IMR-90 (cell line): Measurements from ENCODE around the gene C13orf46. TPM values are rescaled to one million over a fixed set of nuclear protein-coding genes. Genes with fewer than 3 reads are reported as not detected.
A peak's percentile ranks its signal among the peaks of the same experiment; 100 is the strongest.

ENCODE experiments used
- ATAC-seq: fragments of 200-7000 bp; cut with Tn5 transposase; 2 replicates; pipeline ENCODE4 v1.9.1; 2020; ENCODE audit warnings: low read depth, mild to moderate bottlenecking, moderate library complexity
- BruUV-seq: library from RNA; stranded (reverse); fragments of 400-500 nt; replicated peaks from 2 replicates; lab custom pipeline; 2021; lab: Mats Ljungman, UMichigan
- CTCF ChIA-PET: fragments of 300-600 bp; formaldehyde crosslinking; extraction: SDS; loops from one replicate; lab custom pipeline; 2021; ENCODE audit warnings: antibody characterized with exemption; lab: Yijun Ruan, JAX
- POLR2A ChIA-PET: fragments of 300-600 bp; sonication (Branson Sonifier 250); formaldehyde crosslinking; loops from one replicate; lab custom pipeline; 2022; ENCODE audit warnings: antibody characterized with exemption; ENCODE audit not compliant: unreplicated experiment; lab: Charles Lee
- DNase-seq: peaks from one replicate; pipeline ENCODE4 v3.0.0; 2013
- H2AFZ ChIP-seq: replicated peaks from 2 replicates; pipeline ENCODE3; 2013; ENCODE audit warnings: low read length, mild to moderate bottlenecking; ENCODE audit not compliant: poor library complexity
- H2AK5ac ChIP-seq: 2 replicates; pipeline ENCODE4 v1.6.1; 2013; ENCODE audit warnings: low read depth, low read length, inconsistent platforms
- H2AK9ac ChIP-seq: replicated peaks from 2 replicates; pipeline ENCODE3; 2013; ENCODE audit warnings: mild to moderate bottlenecking, low read depth, low read length, moderate library complexity; ENCODE audit not compliant: poor library complexity
- H2BK120ac ChIP-seq: 2 replicates; pipeline ENCODE4 v1.6.1; 2013; ENCODE audit warnings: low read depth, low read length, inconsistent platforms
- H2BK15ac ChIP-seq: 3 replicates; pipeline ENCODE4 v1.6.1; 2013; ENCODE audit warnings: low read depth, low read length, inconsistent platforms
- H2BK20ac ChIP-seq: 2 replicates; pipeline ENCODE4 v1.6.1; 2013; ENCODE audit warnings: low read depth, mild to moderate bottlenecking, inconsistent platforms, low read length, moderate library complexity
- H2BK5ac ChIP-seq: 2 replicates; pipeline ENCODE4 v1.6.1; 2013; ENCODE audit warnings: mild to moderate bottlenecking, low read depth, low read length, inconsistent platforms; ENCODE audit not compliant: poor library complexity, severe bottlenecking
- H3K14ac ChIP-seq: replicated peaks from 2 replicates; pipeline ENCODE4 v1.6.1; 2013; ENCODE audit warnings: low read depth, low read length, inconsistent platforms
- H3K18ac ChIP-seq: 2 replicates; pipeline ENCODE4 v1.6.1; 2013; ENCODE audit warnings: low read depth, low read length, control low read depth
- H3K23ac ChIP-seq: 2 replicates; pipeline ENCODE4 v1.6.1; 2013; ENCODE audit warnings: low read depth, low read length, inconsistent platforms
- H3K27ac ChIP-seq: 2 replicates; pipeline ENCODE4 v1.5.1; 2013; ENCODE audit warnings: mild to moderate bottlenecking, control low read depth, low read length; ENCODE audit not compliant: insufficient read depth
- H3K27me3 ChIP-seq: 2 replicates; pipeline ENCODE4 v1.6.1; 2013; ENCODE audit warnings: low read length; ENCODE audit not compliant: control insufficient read depth, insufficient read depth
- H3K36me3 ChIP-seq: 2 replicates; pipeline ENCODE4 v1.6.1; 2013; ENCODE audit warnings: low read length, mixed read lengths; ENCODE audit not compliant: control insufficient read depth, insufficient read depth
- H3K4ac ChIP-seq: 2 replicates; pipeline ENCODE4 v1.6.1; 2013; ENCODE audit warnings: low read depth, low read length, inconsistent platforms
- H3K4me1 ChIP-seq: 2 replicates; pipeline ENCODE4 v1.6.1; 2013; ENCODE audit warnings: low read length, mixed read lengths; ENCODE audit not compliant: control insufficient read depth, insufficient read depth
- H3K4me2 ChIP-seq: 2 replicates; pipeline ENCODE4 v1.6.1; 2013; ENCODE audit warnings: low read depth, mild to moderate bottlenecking, control low read depth, low read length, moderate library complexity
- H3K4me3 ChIP-seq: 2 replicates; pipeline ENCODE4 v1.5.1; 2013; ENCODE audit warnings: low read depth, mild to moderate bottlenecking, control low read depth, low read length, moderate library complexity; ENCODE audit not compliant: insufficient read depth
- H3K56ac ChIP-seq: 2 replicates; pipeline ENCODE4 v1.6.1; 2013; ENCODE audit warnings: low read length, inconsistent platforms; ENCODE audit not compliant: insufficient read depth; ENCODE audit errors: extremely low read depth
- H3K79me1 ChIP-seq, 2 experiments: 2 replicates each; pipeline ENCODE4 v1.6.1; 2013; ENCODE audit warnings: low read length in 2 of 2, inconsistent platforms in 1 of 2, low read depth in 1 of 2
- H3K9ac ChIP-seq: 2 replicates; pipeline ENCODE4 v1.6.1; 2013; ENCODE audit warnings: low read depth, low read length, control low read depth
- H3K9me1 ChIP-seq: 2 replicates; pipeline ENCODE4 v1.6.1; 2013; ENCODE audit warnings: low read length, inconsistent platforms; ENCODE audit not compliant: insufficient read depth
- H3K9me3 ChIP-seq: 2 replicates; pipeline ENCODE4 v1.6.1; 2013; ENCODE audit warnings: low read length; ENCODE audit not compliant: control insufficient read depth, insufficient read depth
- H4K20me1 ChIP-seq: 2 replicates; pipeline ENCODE4 v1.6.1; 2013; ENCODE audit warnings: low read length, inconsistent platforms; ENCODE audit not compliant: insufficient read depth
- H4K5ac ChIP-seq: 2 replicates; pipeline ENCODE4 v1.6.1; 2013; ENCODE audit warnings: mild to moderate bottlenecking, low read depth, low read length, control low read depth
- H4K8ac ChIP-seq, 2 experiments: 2 replicates each; pipeline ENCODE4 v1.6.1; 2013; ENCODE audit warnings: low read depth in 2 of 2, low read length in 2 of 2, control low read depth in 1 of 2, inconsistent platforms in 1 of 2
- H4K91ac ChIP-seq: 2 replicates; pipeline ENCODE4 v1.6.1; 2013; ENCODE audit warnings: low read depth, low read length, inconsistent platforms; ENCODE audit not compliant: insufficient read depth
- BHLHE40 ChIP-seq: fragments of 150-350 bp; IDR thresholded peaks from 2 replicates; pipeline ENCODE4 v1.6.1; 2016; ENCODE audit warnings: mild to moderate bottlenecking, low read depth, low read length
- CEBPB ChIP-seq: IDR thresholded peaks from 2 replicates; pipeline ENCODE4 v1.6.1; 2012; ENCODE audit warnings: low read depth, low read length, improper control_type of control experiment
- CHD1 ChIP-seq: IDR thresholded peaks from 2 replicates; pipeline ENCODE4 v1.6.1; 2012; ENCODE audit warnings: low read depth, low read length, improper control_type of control experiment
- FOS ChIP-seq: fragments of 150-350 bp; IDR thresholded peaks from 2 replicates; pipeline ENCODE4 v1.6.1; 2016; ENCODE audit warnings: low read depth, low read length
- MAFK ChIP-seq: IDR thresholded peaks from 2 replicates; pipeline ENCODE4 v1.6.1; 2012; ENCODE audit warnings: low read depth, low read length, improper control_type of control experiment
- MAZ ChIP-seq: IDR thresholded peaks from 2 replicates; pipeline ENCODE4 v1.6.1; 2012; ENCODE audit warnings: low read depth, mild to moderate bottlenecking, low read length, improper control_type of control experiment, moderate library complexity, borderline replicate concordance
- MXI1 ChIP-seq: IDR thresholded peaks from 2 replicates; pipeline ENCODE4 v1.6.1; 2012; ENCODE audit warnings: low read depth, mild to moderate bottlenecking, low read length, moderate library complexity, borderline replicate concordance
- NFE2L2 ChIP-seq: fragments of 150-350 bp; IDR thresholded peaks from 2 replicates; pipeline ENCODE4 v1.6.1; 2016; ENCODE audit warnings: low read depth, mild to moderate bottlenecking, low read length
- POLR2A ChIP-seq: IDR thresholded peaks from 2 replicates; pipeline ENCODE4 v1.6.1; 2012; ENCODE audit warnings: mild to moderate bottlenecking, low read depth, low read length
- RAD21 ChIP-seq: IDR thresholded peaks from 2 replicates; pipeline ENCODE4 v1.6.1; 2012; ENCODE audit warnings: low read length, improper control_type of control experiment
- RCOR1 ChIP-seq: IDR thresholded peaks from 2 replicates; pipeline ENCODE4 v1.6.1; 2012; ENCODE audit warnings: mild to moderate bottlenecking, low read length, improper control_type of control experiment; ENCODE audit not compliant: insufficient replicate concordance
- RFX5 ChIP-seq: IDR thresholded peaks from 2 replicates; pipeline ENCODE4 v1.8.0; 2012; ENCODE audit warnings: low read depth, mild to moderate bottlenecking, low read length, moderate library complexity
- SMC3 ChIP-seq: fragments of 150-350 bp; IDR thresholded peaks from 2 replicates; pipeline ENCODE4 v1.6.1; 2016; ENCODE audit warnings: low read depth, mild to moderate bottlenecking, antibody characterized with exemption, low read length, moderate library complexity
- WGBS, 2 experiments: methylation state at CpG; one replicate each; pipeline versions ENCODE4 v1.1.5 to v1.1.7; 2013; ENCODE audit warnings: missing lambda C conversion rate in 2 of 2; ENCODE audit not compliant: insufficient read length in 1 of 2; ENCODE audit errors: extremely low coverage in 2 of 2; 5-methylcytosine and 5-hydroxymethylcytosine counted together
- dilution Hi-C: fragments of 300-500 bp; cut with HindIII; formaldehyde crosslinking; loops from one replicate; pipeline ENCODE4 v1.14.3; 2018; ENCODE audit warnings: low sequenced_read_pairs; ENCODE audit not compliant: unreplicated experiment
- in situ Hi-C: fragments of 300-500 bp; cut with MboI; formaldehyde crosslinking; loops from 3 replicates; pipeline ENCODE4 v1.14.3; 2019; ENCODE audit warnings: low sequenced_read_pairs, inconsistent platforms, mixed read lengths
- intact Hi-C: fragments of 100-400 bp; cut with micrococcal nuclease; formaldehyde crosslinking; loops from 2 replicates; pipeline ENCODE4 v1.10.0; 2022
- polyA plus RNA-seq, 3 experiments: library from polyadenylated mRNA; depleted of rRNA; stranded (reverse); fragments of >200 nt; gene quantifications; 2 replicates each; pipeline ENCODE4 v1.2.3, GENCODE V29; 2012; ENCODE audit warnings: low replicate concordance in 1 of 3
- total RNA-seq: library from RNA; depleted of rRNA; stranded (reverse); fragments of >200 nt; gene quantifications from 2 replicates; pipeline ENCODE4 v1.2.3, GENCODE V29; 2012
- TF ChIP-seq, protein P1 (sequence below): conservative IDR thresholded peaks from 2 replicates; pipeline ENCODE4 v1.5.1; 2012; ENCODE audit warnings: mild to moderate bottlenecking, low read depth, low read length, improper control_type of control experiment
- TF ChIP-seq, protein P2 (sequence below): fragments of 150-350 bp; IDR thresholded peaks from 2 replicates; pipeline ENCODE4 v1.6.1; 2016; ENCODE audit warnings: low read depth, mild to moderate bottlenecking, low read length, moderate library complexity, borderline replicate concordance
- TF ChIP-seq, protein P3 (sequence below): fragments of 150-350 bp; IDR thresholded peaks from 2 replicates; pipeline ENCODE4 v1.6.1; 2017; ENCODE audit warnings: mild to moderate bottlenecking, antibody characterized with exemption, low read length, low read depth

The C13orf46 gene
- total and polyA plus RNA-seq, 2 of the 4 experiments (the other 2 are of a cell fraction) = under 0.01 to 2.1 TPM

GRCh38 chr13:113989585-113990300 is 15.9 kb upstream of the C13orf46 start:
- H3K27ac ChIP-seq = no peak overlapping the region
- dilution Hi-C loops (no loop called here), in situ Hi-C loops (no loop called here), intact Hi-C loops (no loop called here)
- BruUV-seq = no TSS peak
- H4K5ac ChIP-seq = no peak overlapping the region
- H3K56ac ChIP-seq = no peak overlapping the region
- no peak overlapping the region for H4K91ac ChIP-seq
- H3K27me3 ChIP-seq = no peaks in the 10 kb centered on the region
- H2BK20ac ChIP-seq = no peak overlapping the region
- H3K9me3 ChIP-seq = no peaks in the 10 kb centered on the region
- H3K79me1 ChIP-seq = peaks cover 25 to 38% of the 10 kb centered on the region in 2 experiments
- no peak overlapping the region for H2BK15ac ChIP-seq
- no peak overlapping the region for H3K14ac ChIP-seq
- no peak overlapping the region for H2AK5ac ChIP-seq
- TF ChIP-seq RFX5 = no peak
- TF ChIP-seq SMC3 = no peak
- TF ChIP-seq, protein P1, sequence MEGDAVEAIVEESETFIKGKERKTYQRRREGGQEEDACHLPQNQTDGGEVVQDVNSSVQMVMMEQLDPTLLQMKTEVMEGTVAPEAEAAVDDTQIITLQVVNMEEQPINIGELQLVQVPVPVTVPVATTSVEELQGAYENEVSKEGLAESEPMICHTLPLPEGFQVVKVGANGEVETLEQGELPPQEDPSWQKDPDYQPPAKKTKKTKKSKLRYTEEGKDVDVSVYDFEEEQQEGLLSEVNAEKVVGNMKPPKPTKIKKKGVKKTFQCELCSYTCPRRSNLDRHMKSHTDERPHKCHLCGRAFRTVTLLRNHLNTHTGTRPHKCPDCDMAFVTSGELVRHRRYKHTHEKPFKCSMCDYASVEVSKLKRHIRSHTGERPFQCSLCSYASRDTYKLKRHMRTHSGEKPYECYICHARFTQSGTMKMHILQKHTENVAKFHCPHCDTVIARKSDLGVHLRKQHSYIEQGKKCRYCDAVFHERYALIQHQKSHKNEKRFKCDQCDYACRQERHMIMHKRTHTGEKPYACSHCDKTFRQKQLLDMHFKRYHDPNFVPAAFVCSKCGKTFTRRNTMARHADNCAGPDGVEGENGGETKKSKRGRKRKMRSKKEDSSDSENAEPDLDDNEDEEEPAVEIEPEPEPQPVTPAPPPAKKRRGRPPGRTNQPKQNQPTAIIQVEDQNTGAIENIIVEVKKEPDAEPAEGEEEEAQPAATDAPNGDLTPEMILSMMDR = no peak
- TF ChIP-seq MXI1 = no peak
- TF ChIP-seq MAZ = no peak
- TF ChIP-seq, protein P2, sequence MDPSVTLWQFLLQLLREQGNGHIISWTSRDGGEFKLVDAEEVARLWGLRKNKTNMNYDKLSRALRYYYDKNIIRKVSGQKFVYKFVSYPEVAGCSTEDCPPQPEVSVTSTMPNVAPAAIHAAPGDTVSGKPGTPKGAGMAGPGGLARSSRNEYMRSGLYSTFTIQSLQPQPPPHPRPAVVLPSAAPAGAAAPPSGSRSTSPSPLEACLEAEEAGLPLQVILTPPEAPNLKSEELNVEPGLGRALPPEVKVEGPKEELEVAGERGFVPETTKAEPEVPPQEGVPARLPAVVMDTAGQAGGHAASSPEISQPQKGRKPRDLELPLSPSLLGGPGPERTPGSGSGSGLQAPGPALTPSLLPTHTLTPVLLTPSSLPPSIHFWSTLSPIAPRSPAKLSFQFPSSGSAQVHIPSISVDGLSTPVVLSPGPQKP = no peak
- TF ChIP-seq RAD21 = no peak
- TF ChIP-seq CEBPB = no peak
- TF ChIP-seq RCOR1 = no peak
- TF ChIP-seq NFE2L2 = no peak
- no peak for TF ChIP-seq MAFK
- TF ChIP-seq, protein P3, sequence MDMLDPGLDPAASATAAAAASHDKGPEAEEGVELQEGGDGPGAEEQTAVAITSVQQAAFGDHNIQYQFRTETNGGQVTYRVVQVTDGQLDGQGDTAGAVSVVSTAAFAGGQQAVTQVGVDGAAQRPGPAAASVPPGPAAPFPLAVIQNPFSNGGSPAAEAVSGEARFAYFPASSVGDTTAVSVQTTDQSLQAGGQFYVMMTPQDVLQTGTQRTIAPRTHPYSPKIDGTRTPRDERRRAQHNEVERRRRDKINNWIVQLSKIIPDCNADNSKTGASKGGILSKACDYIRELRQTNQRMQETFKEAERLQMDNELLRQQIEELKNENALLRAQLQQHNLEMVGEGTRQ = no peak
- TF ChIP-seq POLR2A = no peak
- no peak for TF ChIP-seq BHLHE40
- no peak for TF ChIP-seq FOS
- TF ChIP-seq CHD1 = no peak
- H3K9ac ChIP-seq = no peak overlapping the region
- peaks cover 42% of the 10 kb centered on the region for H3K36me3 ChIP-seq
- H3K4me2 ChIP-seq = no peak overlapping the region
- no peak overlapping the region for H3K4me3 ChIP-seq
- H4K20me1 ChIP-seq = peaks cover 12% of the 10 kb centered on the region; the same call in 1 of the 2 replicates
- H3K18ac ChIP-seq = no peak overlapping the region
- ATAC-seq (no peak), DNase-seq (no peak)
- no peak overlapping the region for H2AK9ac ChIP-seq
- no peaks in the 10 kb centered on the region for H3K4me1 ChIP-seq
- ChIA-PET POLR2A (no interaction called here), CTCF (no interaction called here)
- H4K8ac ChIP-seq = no peak overlapping the region
- no peak overlapping the region for H3K4ac ChIP-seq
- peak overlapping the region; percentile 11 for H2AFZ ChIP-seq
- H2BK120ac ChIP-seq = no peak overlapping the region
- 100% methylated on average over 1 to 2 of the region's 8 CpGs for WGBS, 2 experiments
- H3K9me1 ChIP-seq = peaks cover 8% of the 10 kb centered on the region
- H2BK5ac ChIP-seq = peak overlapping the region; percentile 58
- no peak overlapping the region for H3K23ac ChIP-seq
